LNCAP (cell line): ENCODE results near the gene ZNF428.

Source experiments
- TF ChIP-seq, protein P1 (sequence below): fragments of 450-650 bp; IDR thresholded peaks from 2 replicates; pipeline ENCODE4 v1.5.1; 2017; ENCODE audit warnings: mild to moderate bottlenecking

Gene ZNF428

DNA sequence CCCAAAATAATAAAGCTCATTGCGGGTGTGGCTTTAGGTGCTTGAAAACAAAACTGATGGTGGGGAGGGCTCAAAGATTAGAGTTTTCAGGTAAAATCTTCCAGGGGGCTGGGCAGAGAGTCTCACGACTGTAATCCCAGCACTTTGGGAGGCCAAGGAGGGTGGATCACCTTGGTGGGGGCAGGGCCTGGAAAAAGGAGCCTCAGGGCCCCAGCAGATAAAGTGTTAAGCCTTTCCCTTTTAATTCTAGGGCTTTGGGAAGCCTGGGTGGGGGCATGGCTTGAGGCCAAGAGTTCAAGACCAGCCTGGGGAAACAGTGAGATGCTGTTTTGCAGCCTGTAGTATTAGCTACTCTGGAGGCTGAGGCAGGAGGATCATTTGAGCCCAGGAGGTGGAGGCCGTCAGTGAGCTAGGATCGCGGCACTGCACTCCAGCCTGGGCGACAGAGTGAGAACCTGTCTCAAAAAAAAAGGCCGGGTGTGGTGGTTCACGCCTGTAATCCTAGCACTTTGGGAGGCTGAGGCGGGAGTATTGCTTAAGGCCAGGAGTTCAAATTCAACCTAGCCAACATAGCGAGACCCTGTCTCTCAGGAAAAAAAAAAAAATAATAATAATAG lies 25.2 kb downstream of the ZNF428 start:
- TF ChIP-seq, protein P1, sequence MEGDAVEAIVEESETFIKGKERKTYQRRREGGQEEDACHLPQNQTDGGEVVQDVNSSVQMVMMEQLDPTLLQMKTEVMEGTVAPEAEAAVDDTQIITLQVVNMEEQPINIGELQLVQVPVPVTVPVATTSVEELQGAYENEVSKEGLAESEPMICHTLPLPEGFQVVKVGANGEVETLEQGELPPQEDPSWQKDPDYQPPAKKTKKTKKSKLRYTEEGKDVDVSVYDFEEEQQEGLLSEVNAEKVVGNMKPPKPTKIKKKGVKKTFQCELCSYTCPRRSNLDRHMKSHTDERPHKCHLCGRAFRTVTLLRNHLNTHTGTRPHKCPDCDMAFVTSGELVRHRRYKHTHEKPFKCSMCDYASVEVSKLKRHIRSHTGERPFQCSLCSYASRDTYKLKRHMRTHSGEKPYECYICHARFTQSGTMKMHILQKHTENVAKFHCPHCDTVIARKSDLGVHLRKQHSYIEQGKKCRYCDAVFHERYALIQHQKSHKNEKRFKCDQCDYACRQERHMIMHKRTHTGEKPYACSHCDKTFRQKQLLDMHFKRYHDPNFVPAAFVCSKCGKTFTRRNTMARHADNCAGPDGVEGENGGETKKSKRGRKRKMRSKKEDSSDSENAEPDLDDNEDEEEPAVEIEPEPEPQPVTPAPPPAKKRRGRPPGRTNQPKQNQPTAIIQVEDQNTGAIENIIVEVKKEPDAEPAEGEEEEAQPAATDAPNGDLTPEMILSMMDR, result no peak

DNA sequence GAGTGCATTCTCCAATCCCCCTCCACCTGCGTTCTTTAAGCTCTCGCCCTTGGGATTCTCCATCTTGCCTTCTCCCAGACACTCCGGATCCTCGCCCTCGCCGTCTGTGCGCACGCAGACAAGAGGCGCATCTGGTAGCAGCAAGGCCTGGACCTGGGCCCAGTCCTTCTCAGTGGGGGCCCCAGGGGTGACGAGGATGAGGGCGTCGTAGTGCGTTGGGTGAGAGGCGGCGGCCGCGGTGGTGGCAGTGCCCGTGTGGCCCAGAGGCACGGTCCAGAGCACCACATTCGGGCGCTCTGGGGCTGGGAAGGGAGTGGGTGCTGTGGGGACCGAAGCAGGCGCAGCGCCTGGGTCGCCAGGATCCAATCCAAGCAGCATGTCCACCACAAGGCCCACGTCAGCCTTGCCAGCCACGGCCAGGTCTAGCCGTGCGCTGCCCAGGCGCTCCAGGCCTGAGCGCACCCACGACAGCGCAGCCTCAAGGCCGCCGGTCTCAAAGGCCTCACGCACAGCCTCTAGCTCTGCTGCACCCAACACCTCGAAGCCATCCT lies 26.6 kb downstream of the ZNF428 start:
- TF ChIP-seq, protein P1, result no peak

DNA sequence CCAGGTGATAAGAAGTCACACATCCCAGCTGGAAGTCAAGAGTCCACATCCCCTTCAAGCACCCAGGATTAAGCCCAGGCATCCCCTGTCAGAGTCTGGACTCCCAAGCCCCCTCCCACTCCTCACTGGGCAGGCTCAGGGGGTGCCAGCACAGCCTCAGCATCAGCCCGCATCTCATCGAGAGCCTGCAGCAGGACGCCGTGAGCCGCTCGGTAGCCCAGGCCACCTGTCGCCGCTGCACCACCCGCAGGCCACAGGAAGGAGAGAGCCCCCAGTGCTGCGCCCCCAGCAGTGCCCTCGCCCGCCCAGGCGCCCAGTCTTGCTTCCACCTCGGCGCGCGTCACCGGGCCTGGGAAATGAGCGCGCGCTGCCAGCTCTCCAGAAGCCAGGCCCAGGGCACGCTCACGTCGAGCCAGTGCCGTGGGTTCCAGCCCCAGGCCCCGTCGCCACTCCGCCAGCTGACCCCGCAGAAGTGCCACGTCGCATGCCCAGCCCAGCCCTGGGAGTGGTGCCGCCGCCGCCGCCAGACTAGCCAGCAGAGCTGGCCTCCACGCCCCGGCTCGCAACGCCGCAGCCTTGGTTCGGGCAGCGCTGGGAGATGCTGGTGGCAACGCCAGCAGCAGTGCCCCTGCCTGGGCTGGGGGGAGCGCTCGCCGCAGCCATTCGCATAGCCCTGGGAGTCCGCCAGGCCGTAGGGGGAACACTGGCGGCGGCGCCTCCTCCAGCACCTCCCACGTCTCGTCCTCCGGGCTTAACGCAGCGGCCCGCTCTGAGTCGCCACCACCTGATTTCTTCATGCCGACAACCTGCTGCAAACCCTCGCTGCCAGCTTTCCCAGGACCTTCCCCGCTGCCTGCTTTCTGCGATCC lies 27.3 kb downstream of the ZNF428 start:
- TF ChIP-seq, protein P1, result no peak

DNA sequence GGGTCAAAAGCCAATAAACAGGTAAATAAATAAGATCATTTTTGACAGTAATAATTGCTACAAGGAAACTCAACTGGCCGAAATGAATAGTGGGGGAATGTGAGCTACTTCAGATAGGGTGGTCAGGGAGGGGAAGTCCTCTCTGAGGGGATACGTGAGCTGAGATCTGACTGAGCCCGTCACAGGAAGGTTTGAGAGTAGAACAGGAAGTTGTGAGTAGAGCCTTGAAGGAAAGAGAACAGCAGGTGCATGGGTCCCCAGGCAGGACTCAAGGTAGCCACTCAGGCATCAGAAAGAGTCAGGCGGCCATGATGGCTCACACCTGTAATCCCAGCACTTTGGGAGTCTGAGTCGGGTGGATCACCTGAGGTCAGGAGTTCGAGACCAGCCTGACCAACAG lies 29.8 kb downstream of the ZNF428 start:
- TF ChIP-seq, protein P1, result no peak

DNA sequence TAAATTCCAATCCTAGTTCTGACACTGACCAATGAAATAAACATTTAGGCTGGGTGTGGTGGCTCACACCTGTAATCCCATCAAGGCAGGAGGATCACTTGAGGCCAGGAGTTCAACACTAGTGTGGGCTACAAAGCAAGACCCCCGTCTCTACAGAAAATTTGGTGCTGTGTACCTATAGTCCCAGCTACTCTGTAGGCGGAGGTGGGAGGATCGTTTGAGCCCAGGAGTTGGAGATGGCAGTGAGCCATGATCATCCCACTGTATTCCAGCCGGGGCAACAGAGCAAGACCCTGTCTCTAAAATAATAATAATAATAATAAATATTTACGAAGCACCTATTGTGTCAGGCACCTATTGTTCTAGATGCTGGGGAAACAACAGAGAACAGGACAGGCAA lies 30.2 kb downstream of the ZNF428 start:
- TF ChIP-seq, protein P1, result no peak

DNA sequence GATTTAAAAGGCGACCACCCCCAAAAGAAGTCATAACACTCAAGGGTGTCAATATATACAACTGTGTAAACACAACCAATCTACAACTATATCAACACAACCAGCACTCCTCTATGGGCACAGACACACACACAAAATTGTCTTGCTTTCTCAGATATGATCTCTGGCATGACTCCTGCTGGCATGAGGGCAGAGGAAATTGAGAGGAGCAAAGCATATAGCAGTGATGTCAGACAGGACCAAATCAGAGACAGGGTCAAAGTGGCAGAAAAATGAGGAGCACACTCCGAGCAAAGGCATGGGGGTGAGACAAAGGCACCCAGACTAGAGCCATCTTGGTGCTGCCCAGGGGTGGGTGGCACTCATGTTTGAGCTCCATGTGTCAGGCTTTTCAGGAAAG lies 33.1 kb downstream of the ZNF428 start:
- TF ChIP-seq, protein P1, result no peak

DNA sequence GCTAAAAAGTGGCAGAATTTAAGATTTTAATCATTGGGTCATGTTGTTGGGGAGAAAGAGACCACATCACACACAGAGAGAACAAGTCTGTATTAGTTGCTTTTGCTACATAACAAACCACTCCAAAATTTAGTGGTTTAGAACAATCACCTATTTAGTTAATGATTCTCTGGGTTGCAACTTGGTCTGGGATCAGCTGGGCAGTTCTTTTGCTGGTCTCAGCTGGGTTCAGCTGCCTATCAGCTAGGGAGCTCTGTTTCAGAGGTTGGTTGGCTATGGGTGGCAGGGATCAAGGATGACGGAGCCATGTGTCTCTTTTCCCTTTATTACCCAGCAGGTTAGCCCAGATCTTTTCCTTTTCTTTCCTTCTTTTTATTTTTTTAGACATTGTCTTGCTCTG lies 34.9 kb downstream of the ZNF428 start:
- TF ChIP-seq, protein P1, result no peak
